ENCODE data around the gene LRP4. TPM values are rescaled to one million over a fixed set of nuclear protein-coding genes. Genes with fewer than 3 reads are reported as not detected.

The LRP4 gene
- total RNA-seq, 3 donors from 2014 or later = 5.2 to 7.5 (median 6.4) TPM

DNA sequence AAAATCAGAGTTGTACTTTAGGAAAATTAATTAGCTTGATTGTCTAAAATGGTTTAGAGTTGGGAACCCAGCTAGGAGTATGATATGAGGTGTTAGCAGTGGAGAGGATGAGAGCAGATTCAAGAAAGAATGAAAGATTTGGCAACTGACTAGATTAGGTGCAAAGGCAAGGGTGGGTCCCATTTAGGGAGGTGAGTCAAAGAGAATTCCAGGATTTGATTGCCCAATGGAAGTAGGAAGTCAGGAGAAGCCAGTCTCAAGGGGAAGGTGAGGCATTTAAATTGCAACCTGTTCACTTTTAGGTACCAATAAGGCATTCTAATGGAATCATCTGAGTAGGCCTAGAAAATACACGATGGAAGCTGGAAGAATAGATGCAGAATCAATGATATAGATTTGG, 68.7 kb downstream of the LRP4 start:
- DNase-seq (ENCODE audit: low spot score in 2 of 2) = no peak
- no peak overlapping the region for H3K27ac ChIP-seq
- H3K4me1 ChIP-seq = no peaks in the 10 kb centered on the region
- H3K9me3 ChIP-seq = no peaks in the 10 kb centered on the region
- TF ChIP-seq POLR2AphosphoS5 (IDR thresholded peaks at IDR 0.05) = no peak
- TF ChIP-seq, protein P1, sequence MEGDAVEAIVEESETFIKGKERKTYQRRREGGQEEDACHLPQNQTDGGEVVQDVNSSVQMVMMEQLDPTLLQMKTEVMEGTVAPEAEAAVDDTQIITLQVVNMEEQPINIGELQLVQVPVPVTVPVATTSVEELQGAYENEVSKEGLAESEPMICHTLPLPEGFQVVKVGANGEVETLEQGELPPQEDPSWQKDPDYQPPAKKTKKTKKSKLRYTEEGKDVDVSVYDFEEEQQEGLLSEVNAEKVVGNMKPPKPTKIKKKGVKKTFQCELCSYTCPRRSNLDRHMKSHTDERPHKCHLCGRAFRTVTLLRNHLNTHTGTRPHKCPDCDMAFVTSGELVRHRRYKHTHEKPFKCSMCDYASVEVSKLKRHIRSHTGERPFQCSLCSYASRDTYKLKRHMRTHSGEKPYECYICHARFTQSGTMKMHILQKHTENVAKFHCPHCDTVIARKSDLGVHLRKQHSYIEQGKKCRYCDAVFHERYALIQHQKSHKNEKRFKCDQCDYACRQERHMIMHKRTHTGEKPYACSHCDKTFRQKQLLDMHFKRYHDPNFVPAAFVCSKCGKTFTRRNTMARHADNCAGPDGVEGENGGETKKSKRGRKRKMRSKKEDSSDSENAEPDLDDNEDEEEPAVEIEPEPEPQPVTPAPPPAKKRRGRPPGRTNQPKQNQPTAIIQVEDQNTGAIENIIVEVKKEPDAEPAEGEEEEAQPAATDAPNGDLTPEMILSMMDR (IDR thresholded peaks at IDR 0.05) = no peak
- TF ChIP-seq POLR2A (IDR thresholded peaks at IDR 0.05) = no peak
- no peak overlapping the region for H3K4me3 ChIP-seq
- H3K27me3 ChIP-seq = no peaks in the 10 kb centered on the region
- H3K36me3 ChIP-seq = no peaks in the 10 kb centered on the region
- intact Hi-C loops (cut with DNase I; ENCODE audit: low total_unique reads) = no loop called here

DNA sequence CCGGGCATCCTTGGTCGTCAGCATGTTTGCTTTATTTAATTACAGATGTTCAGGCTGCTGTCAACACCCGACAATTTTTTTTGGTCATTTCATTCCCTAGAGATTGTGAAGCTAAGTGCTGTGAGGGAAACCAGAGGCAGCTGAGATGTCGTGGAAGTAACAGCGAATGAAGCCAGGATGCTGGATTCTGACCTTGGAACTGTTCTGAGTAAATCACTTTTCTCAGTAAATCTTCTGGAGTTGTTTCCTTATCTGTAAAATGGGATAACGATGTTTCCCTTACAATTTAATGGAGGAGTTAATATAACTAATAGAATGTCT, 71.9 kb downstream of the LRP4 start:
- no peaks in the 10 kb centered on the region for H3K27me3 ChIP-seq
- no peaks in the 10 kb centered on the region for H3K9me3 ChIP-seq
- no peaks in the 10 kb centered on the region for H3K36me3 ChIP-seq
- H3K27ac ChIP-seq = peak overlapping the region in 1 of 2 donors; percentile 75
- TF ChIP-seq, protein P1 (IDR thresholded peaks at IDR 0.05) = no peak
- TF ChIP-seq POLR2AphosphoS5 (IDR thresholded peaks at IDR 0.05) (no peak), POLR2A (IDR thresholded peaks at IDR 0.05) (no peak)
- H3K4me1 ChIP-seq = no peaks in the 10 kb centered on the region
- intact Hi-C loops (cut with DNase I; ENCODE audit: low total_unique reads) = no loop called here
- peak overlapping the region; percentile 81 to 94 (median 85) for H3K4me3 ChIP-seq
- DNase-seq (ENCODE audit: low spot score in 2 of 2) = no peak

DNA sequence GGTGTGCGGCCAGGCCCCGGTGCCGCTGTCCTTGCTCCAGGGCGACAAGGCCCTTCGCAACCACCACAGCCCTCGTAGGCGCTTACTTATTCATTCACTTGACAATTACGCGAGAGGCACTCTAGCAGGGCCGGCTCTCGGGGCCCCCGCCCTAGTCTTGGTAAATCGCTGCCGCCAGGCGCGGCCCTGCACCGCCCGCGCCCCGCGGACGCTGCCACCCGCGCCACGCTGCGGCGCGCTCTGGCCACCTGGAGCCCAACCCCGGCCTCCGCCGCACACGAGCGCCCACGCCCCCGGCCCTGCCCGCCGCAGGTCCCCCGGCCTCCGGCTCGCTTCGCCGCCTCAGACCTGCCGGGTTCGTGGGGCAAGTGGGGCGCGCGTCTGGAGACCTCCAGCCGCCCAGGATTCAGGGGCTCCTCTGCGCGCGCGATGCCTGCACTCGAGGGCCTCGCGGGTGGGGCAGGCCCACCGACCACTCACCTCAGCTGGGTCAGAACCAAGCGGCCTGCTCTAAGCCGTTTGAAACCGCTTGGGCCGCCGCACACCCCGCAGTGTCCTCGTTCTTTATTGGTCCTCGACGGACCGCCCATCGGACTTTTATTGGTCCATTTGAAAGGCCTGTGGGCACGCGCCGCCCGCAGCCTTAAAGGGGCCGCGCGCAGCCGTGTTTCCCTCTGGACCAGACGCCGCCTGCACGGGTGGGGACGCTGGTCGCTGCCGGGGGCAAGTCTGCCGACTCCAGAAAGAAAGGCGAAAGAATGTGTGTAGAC, 72.4 kb downstream of the LRP4 start, which contains the start of gene CKAP5:
Gene CKAP5, minus strand, starts transcription at position 541 of the 770 bp plus-strand sequence. CDS start 25,049 bp downstream, outside the sequence.
- TF ChIP-seq POLR2A (IDR thresholded peaks at IDR 0.05) (peak; percentile 52), POLR2AphosphoS5 (IDR thresholded peaks at IDR 0.05) (peak; percentile 50 to 74 (median 54))
- TF ChIP-seq, protein P1 (IDR thresholded peaks at IDR 0.05) = no peak
- peak; percentile 84 to 86 for DNase-seq (ENCODE audit: low spot score in 2 of 2)
- Histone ChIP-seq H3K9me3 (no peaks in the 10 kb centered on the region), H3K4me3 (peak within 1 kb of the TSS; percentile 81 to 94 (median 85)), H3K27me3 (no peaks in the 10 kb centered on the region), H3K27ac (peak within 1 kb of the TSS; percentile 75 to 77), H3K36me3 (no peaks in the 10 kb centered on the region), H3K4me1 (no peaks in the 10 kb centered on the region)
- intact Hi-C loops (cut with DNase I; ENCODE audit: low total_unique reads) = no loop called here

DNA sequence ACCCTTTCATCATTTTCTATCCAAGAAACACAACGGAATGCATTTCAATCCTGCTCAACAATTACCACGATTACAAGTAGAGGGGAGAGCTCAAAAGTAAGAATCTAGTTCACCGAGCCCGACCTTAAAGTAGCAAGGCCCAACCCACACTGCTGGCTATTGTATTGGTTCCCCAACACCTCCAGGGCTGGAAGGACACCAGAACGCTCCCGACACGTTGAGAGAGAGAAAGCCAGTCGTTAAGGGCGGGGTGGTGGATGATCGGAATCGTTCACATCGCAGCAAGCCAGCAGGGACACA, 73.0 kb downstream of the LRP4 start:
- Histone ChIP-seq H3K27ac (peak overlapping the region; percentile 75 to 77), H3K9me3 (no peaks in the 10 kb centered on the region), H3K4me1 (no peaks in the 10 kb centered on the region), H3K36me3 (no peaks in the 10 kb centered on the region), H3K27me3 (no peaks in the 10 kb centered on the region), H3K4me3 (peak overlapping the region; percentile 81 to 94 (median 85))
- no peak for DNase-seq (ENCODE audit: low spot score in 2 of 2)
- intact Hi-C loops (cut with DNase I; ENCODE audit: low total_unique reads) = no loop called here
- TF ChIP-seq POLR2AphosphoS5 (IDR thresholded peaks at IDR 0.05) = no peak
- TF ChIP-seq, protein P1 (IDR thresholded peaks at IDR 0.05) = no peak
- no peak for TF ChIP-seq POLR2A (IDR thresholded peaks at IDR 0.05)

DNA sequence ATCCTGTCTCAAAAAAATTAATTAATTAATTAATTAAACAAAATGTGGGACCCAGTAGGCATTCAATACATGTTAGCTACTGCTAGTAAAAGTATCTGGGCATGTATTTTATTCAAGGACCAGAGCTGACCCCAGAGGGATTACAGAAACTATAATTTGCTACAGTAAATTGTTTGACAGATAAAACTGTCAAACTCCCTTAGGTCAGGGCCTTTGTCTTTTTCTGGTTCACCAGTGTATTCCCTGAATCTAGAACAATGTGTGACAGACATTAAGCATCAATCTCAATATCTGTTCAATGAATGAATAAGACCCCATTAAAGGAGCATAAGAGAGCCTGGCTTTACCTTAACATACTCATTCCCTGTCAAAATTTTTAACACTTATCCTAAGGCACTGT, 78.2 kb downstream of the LRP4 start:
- H3K27ac ChIP-seq = no peak overlapping the region
- no peak overlapping the region for H3K4me3 ChIP-seq
- no peaks in the 10 kb centered on the region for H3K9me3 ChIP-seq
- no peaks in the 10 kb centered on the region for H3K4me1 ChIP-seq
- H3K36me3 ChIP-seq = no peaks in the 10 kb centered on the region
- TF ChIP-seq, protein P1 (IDR thresholded peaks at IDR 0.05) = no peak
- no peak for TF ChIP-seq POLR2AphosphoS5 (IDR thresholded peaks at IDR 0.05)
- TF ChIP-seq POLR2A (IDR thresholded peaks at IDR 0.05) = no peak
- intact Hi-C loops (cut with DNase I; ENCODE audit: low total_unique reads) = no loop called here
- no peaks in the 10 kb centered on the region for H3K27me3 ChIP-seq
- no peak for DNase-seq (ENCODE audit: low spot score in 2 of 2)
